MM.1S (cell line): Measurements from ENCODE around the gene TMED5.
"Not testable (repeated sequence)": the region's sequence is repeated elsewhere in the genome, so short reads cannot be mapped to it uniquely, and the experiment has no call there.

Source experiments
- DNase-seq: peaks from one replicate; pipeline ENCODE4 v3.0.0-alpha.2; 2015
- H2AFZ ChIP-seq: fragments of 300-600 bp; sonication (generic); 2 replicates; pipeline ENCODE4 v1.6.0; 2016; ENCODE audit warnings: antibody characterized with exemption, low read length
- H3F3A ChIP-seq: fragments of 300-600 bp; sonication (generic); 2 replicates; pipeline ENCODE4 v1.6.1; 2016; ENCODE audit warnings: mild to moderate bottlenecking, antibody characterized with exemption, low read length, moderate library complexity, mixed read lengths; ENCODE audit not compliant: insufficient read depth
- H3K27ac ChIP-seq: fragments of 300-600 bp; sonication (generic); 2 replicates; pipeline ENCODE4 v1.5.1; 2016; ENCODE audit warnings: mild to moderate bottlenecking, low read length
- H3K27me3 ChIP-seq: fragments of 300-600 bp; sonication (generic); replicated peaks from 2 replicates; pipeline ENCODE4 v1.6.0; 2016; ENCODE audit warnings: low read length; ENCODE audit not compliant: insufficient read depth
- H3K36me3 ChIP-seq: fragments of 300-600 bp; sonication (generic); replicated peaks from 2 replicates; pipeline ENCODE4 v1.6.1; 2016; ENCODE audit warnings: mild to moderate bottlenecking, low read length, mixed read lengths; ENCODE audit not compliant: insufficient read depth
- H3K4me1 ChIP-seq: fragments of 300-600 bp; sonication (generic); 2 replicates; pipeline ENCODE4 v1.6.1; 2016; ENCODE audit warnings: low read length, mixed read lengths
- H3K4me2 ChIP-seq: fragments of 300-600 bp; sonication (generic); 2 replicates; pipeline ENCODE4 v1.6.0; 2016; ENCODE audit warnings: low read depth, low read length
- H3K4me3 ChIP-seq: fragments of 300-600 bp; sonication (generic); 2 replicates; pipeline ENCODE4 v1.5.1; 2016; ENCODE audit warnings: low read length, mixed read lengths
- H3K79me2 ChIP-seq: fragments of 300-600 bp; sonication (generic); 2 replicates; pipeline ENCODE4 v1.6.1; 2016; ENCODE audit warnings: mixed run types, low read length, mixed read lengths
- H3K9ac ChIP-seq: fragments of 300-600 bp; sonication (generic); 2 replicates; pipeline ENCODE4 v1.6.1; 2016; ENCODE audit warnings: low read length, mixed read lengths
- H3K9me2 ChIP-seq: fragments of 300-600 bp; sonication (generic); replicated peaks from 2 replicates; pipeline ENCODE4 v1.6.1; 2016; ENCODE audit warnings: mild to moderate bottlenecking, low read length, mixed read lengths; ENCODE audit not compliant: insufficient read depth
- H3K9me3 ChIP-seq: fragments of 300-600 bp; sonication (generic); replicated peaks from 2 replicates; pipeline ENCODE4 v1.6.1; 2016; ENCODE audit warnings: mild to moderate bottlenecking, low read length, mixed read lengths; ENCODE audit not compliant: insufficient read depth
- H4K20me1 ChIP-seq: fragments of 300-600 bp; sonication (generic); 2 replicates; pipeline ENCODE4 v1.6.1; 2016; ENCODE audit warnings: mild to moderate bottlenecking, low read length, moderate library complexity, mixed read lengths; ENCODE audit not compliant: insufficient read depth
- EZH2 ChIP-seq: fragments of 300-600 bp; sonication (generic); optimal IDR thresholded peaks from 2 replicates; pipeline ENCODE3; 2017; ENCODE audit warnings: low read depth, mild to moderate bottlenecking, antibody characterized with exemption, low read length, mixed read lengths
- EZH2phosphoT487 ChIP-seq: fragments of 300-600 bp; sonication (generic); IDR thresholded peaks from 2 replicates; pipeline ENCODE4 v1.6.1; 2018; ENCODE audit warnings: antibody characterized with exemption, low read length
- TF ChIP-seq, protein P1 (sequence below): fragments of 300-600 bp; sonication (generic); IDR thresholded peaks from 2 replicates; pipeline ENCODE4 v1.5.1; 2016; ENCODE audit warnings: antibody characterized with exemption, low read length, mixed read lengths

The TMED5 gene

DNA sequence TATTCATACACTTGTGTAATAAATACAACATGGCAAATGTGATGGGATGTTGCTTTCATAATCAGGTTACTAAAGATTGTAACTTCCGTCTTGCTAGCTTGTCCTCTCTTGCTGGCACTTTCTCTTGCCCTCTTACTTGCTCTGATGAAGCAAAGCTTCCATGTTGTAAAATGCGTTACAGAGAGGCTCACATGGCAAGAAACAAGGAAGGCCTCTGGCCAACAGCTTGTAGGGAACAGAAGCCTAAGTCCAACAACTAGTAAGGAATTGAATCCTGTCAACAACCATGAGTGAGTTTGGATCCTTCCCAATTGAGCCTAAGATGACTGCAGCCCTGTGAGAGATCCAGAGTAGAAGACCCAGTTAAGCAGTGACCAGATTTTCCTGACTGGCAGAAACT is 15.4 kb downstream of the TMED5 start:
- no peaks in the 10 kb centered on the region for H3K27me3 ChIP-seq
- H3K27ac ChIP-seq = no peak overlapping the region
- no peaks in the 10 kb centered on the region for H4K20me1 ChIP-seq
- no peak overlapping the region for H2AFZ ChIP-seq
- H3K4me3 ChIP-seq = no peak overlapping the region
- no peak for DNase-seq
- peaks cover 77% of the 10 kb centered on the region for H3K79me2 ChIP-seq
- H3K4me1 ChIP-seq = no peaks in the 10 kb centered on the region
- TF ChIP-seq EZH2 = no peak
- no peak for TF ChIP-seq EZH2phosphoT487
- TF ChIP-seq, protein P1, sequence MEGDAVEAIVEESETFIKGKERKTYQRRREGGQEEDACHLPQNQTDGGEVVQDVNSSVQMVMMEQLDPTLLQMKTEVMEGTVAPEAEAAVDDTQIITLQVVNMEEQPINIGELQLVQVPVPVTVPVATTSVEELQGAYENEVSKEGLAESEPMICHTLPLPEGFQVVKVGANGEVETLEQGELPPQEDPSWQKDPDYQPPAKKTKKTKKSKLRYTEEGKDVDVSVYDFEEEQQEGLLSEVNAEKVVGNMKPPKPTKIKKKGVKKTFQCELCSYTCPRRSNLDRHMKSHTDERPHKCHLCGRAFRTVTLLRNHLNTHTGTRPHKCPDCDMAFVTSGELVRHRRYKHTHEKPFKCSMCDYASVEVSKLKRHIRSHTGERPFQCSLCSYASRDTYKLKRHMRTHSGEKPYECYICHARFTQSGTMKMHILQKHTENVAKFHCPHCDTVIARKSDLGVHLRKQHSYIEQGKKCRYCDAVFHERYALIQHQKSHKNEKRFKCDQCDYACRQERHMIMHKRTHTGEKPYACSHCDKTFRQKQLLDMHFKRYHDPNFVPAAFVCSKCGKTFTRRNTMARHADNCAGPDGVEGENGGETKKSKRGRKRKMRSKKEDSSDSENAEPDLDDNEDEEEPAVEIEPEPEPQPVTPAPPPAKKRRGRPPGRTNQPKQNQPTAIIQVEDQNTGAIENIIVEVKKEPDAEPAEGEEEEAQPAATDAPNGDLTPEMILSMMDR = no peak
- H3K9me3 ChIP-seq = no peaks in the 10 kb centered on the region
- H3F3A ChIP-seq = no peaks in the 10 kb centered on the region
- H3K9ac ChIP-seq = no peak overlapping the region
- no peak overlapping the region for H3K4me2 ChIP-seq
- H3K36me3 ChIP-seq = no peaks in the 10 kb centered on the region
- H3K9me2 ChIP-seq = no peaks in the 10 kb centered on the region

DNA sequence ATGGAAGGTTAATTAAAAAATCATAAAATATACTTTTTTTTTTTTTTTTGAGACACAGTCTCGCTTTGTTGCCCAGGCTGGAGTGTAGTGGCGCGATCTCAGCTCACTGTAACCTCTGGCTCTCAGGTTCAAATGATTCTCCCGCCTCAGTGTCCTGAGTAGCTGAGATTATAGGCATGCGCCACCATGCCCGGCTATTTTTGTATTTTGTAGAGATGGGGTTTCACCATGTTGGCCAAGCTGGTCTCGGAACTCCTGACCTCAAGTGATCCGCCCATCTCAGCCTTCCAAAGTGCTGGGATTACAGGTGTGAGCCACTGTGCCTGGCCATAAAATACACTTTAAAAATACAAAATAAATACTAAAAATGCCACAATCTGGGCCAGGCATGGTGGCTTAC is 16.9 kb downstream of the TMED5 start:
- not testable (repeated sequence) for H3K36me3 ChIP-seq, H3F3A ChIP-seq, H3K27ac ChIP-seq, H3K9me3 ChIP-seq, H3K4me3 ChIP-seq, H2AFZ ChIP-seq, H4K20me1 ChIP-seq, H3K4me1 ChIP-seq, H3K9me2 ChIP-seq, DNase-seq, H3K9ac ChIP-seq, H3K4me2 ChIP-seq, H3K27me3 ChIP-seq
- peaks cover 62% of the 10 kb centered on the region for H3K79me2 ChIP-seq

DNA sequence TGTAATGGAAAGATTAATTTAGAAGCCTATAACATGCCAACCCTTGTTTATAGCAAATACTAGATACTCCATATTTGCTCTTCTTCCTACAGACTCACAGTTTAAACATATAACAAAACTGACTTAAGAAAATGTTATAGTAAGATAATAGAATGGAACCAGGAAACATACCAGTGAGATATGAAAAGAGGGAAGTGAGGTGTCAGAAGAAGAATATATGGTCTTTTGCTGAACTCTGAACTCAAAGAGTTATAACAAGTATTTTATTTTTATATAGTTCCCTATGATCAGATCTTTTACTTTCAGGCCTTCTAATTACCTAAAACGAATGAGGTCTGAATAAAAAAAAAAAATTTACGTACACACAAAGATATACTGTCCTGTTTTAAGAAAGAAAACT is 20.9 kb downstream of the TMED5 start:
- Histone ChIP-seq H3K36me3 (no peaks in the 10 kb centered on the region; the same call in 1 of the 2 replicates), H3K9ac (no peak overlapping the region)

DNA sequence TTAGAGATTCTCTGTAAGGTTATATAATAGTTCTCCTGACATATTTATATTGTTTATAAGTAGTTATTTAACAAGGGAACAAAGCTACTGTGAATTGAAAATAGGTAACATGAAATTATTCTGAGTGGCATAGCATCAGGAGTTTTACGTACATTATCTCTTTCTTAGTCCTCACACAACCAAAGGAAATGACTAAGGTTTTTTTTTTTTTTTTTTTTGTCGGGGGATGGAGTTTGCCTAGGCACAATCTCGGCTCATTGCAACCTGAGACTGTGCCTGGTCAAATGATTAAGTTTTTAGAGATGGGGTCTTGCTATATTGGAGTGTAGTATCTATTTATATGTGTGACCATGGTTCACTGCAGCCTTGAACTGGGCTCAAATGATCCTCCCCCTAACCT is 24.9 kb downstream of the TMED5 start:
- no peaks in the 10 kb centered on the region for H3K4me1 ChIP-seq
- H3K9me3 ChIP-seq = no peaks in the 10 kb centered on the region
- no peak overlapping the region for H2AFZ ChIP-seq
- no peak overlapping the region for H3K4me2 ChIP-seq
- H3K27ac ChIP-seq = no peak overlapping the region
- DNase-seq = no peak
- H3K27me3 ChIP-seq = no peaks in the 10 kb centered on the region
- no peak for TF ChIP-seq EZH2
- no peaks in the 10 kb centered on the region for H3K79me2 ChIP-seq
- no peaks in the 10 kb centered on the region for H4K20me1 ChIP-seq
- H3K4me3 ChIP-seq = no peak overlapping the region
- H3K9me2 ChIP-seq = no peaks in the 10 kb centered on the region
- no peak overlapping the region for H3K9ac ChIP-seq
- H3K36me3 ChIP-seq = no peaks in the 10 kb centered on the region; the same call in 1 of the 2 replicates
- H3F3A ChIP-seq = no peaks in the 10 kb centered on the region

More for the DNA sequence above, 20.9 kb downstream of the TMED5 start:
- Histone ChIP-seq H3K4me3 (no peak overlapping the region), H4K20me1 (no peaks in the 10 kb centered on the region), H3K79me2 (peaks cover 31% of the 10 kb centered on the region), H3K27ac (no peak overlapping the region), H3F3A (no peaks in the 10 kb centered on the region), H3K4me2 (no peak overlapping the region), H3K9me3 (no peaks in the 10 kb centered on the region), H3K9me2 (no peaks in the 10 kb centered on the region), H3K4me1 (no peaks in the 10 kb centered on the region), H2AFZ (no peak overlapping the region), H3K27me3 (no peaks in the 10 kb centered on the region)
- DNase-seq = no peak
- no peak for TF ChIP-seq EZH2
- TF ChIP-seq EZH2phosphoT487 = no peak
- TF ChIP-seq, protein P1 = no peak
